Raji (cell line): Measurements from ENCODE around the gene SEMA6D.

ENCODE experiments used
- POLR2A ChIP-seq: IDR thresholded peaks from 2 replicates; pipeline ENCODE4 v1.6.1; 2011; ENCODE audit warnings: low read depth, low read length, control low read depth; ENCODE audit not compliant: insufficient read depth

Gene SEMA6D

GRCh38 chr15:47711655-47712054, 5.7 kb upstream of the SEMA6D start:
- no peak for TF ChIP-seq POLR2A

- TF ChIP-seq POLR2A, result no peak
Observed at GRCh38 chr15:47715402-47715801, 1.9 kb upstream of the SEMA6D start.

DNA sequence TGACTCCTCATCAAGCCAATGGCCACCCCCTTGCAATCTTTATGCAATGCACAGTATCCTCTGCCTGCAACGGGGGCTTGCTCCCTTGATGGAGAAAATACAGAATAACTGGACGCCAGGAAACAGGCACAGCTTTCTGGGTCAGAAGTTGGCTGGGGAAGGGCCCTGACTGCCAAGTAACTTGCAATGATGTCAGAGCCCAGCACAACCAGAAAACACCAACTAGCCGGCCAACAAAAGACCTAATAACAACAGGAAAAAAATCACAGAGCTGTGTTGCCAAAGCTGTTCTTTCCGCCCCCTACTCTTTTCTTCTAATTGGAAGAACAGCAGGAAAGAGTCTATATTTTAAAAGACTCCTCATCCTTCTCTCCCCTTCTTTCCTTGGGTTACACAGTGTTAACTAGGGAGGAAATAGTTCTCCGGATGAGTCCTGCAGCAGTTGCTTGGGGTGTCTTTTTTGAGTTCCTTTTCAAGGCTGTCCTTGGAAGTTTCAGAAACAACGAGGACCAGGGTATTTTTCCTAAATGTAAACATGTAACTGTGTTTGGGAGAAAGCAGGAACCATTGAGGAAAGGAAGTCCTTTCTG, 1.4 kb upstream of the SEMA6D start:
- TF ChIP-seq POLR2A, result no peak

DNA sequence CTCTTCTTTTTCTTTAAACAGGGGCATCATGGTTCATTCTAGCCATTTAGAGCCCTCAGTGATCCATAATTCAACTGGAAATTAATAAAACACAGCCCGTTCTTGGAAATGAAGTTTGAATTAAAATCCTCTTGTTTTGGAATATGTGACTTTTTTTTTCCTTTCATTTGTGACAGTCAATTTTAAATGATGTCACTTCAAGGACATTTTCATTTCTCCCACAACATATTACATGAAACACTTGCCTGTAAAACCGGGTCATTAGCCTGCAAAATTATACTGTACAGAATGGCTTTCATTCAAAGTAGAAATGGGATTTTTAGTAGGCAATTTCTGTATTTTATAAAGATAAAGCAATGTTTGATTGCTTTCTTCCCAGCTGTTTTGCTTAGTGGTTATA, 789 bp upstream of the SEMA6D start:
- no peak for TF ChIP-seq POLR2A

- TF ChIP-seq POLR2A, result no peak
Observed at GRCh38 chr15:47718497-47719437, 1.5 kb downstream of the SEMA6D start.

- TF ChIP-seq POLR2A, result no peak
Observed at GRCh38 chr15:47719730-47720129, 2.4 kb downstream of the SEMA6D start.

DNA sequence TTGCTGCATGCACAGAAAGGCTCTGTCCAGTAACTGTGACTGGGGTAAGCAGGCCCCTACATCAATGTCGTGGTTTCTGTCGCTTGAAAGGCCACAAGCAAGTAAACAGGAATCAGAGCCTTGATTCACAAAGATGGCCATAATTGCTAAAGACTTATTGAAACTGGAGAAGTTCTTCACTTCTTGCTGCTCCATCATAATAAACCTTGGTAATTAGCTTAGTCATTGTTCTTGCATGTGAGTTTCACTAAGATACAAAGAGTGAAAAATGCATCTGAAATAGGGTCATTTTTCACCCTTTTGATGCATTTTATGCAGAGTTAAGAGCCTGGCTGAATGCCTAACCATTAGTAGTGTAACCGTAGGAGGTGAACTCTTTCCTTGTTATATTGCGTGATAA, 3.2 kb downstream of the SEMA6D start:
- TF ChIP-seq POLR2A, result no peak

- TF ChIP-seq POLR2A, result no peak
Observed at GRCh38 chr15:47721676-47722075, 4.4 kb downstream of the SEMA6D start.

GRCh38 chr15:47724346-47724745, 7.0 kb downstream of the SEMA6D start:
- TF ChIP-seq POLR2A, result no peak

- TF ChIP-seq POLR2A, result no peak
Observed at GRCh38 chr15:47725051-47725450, 7.7 kb downstream of the SEMA6D start.

DNA sequence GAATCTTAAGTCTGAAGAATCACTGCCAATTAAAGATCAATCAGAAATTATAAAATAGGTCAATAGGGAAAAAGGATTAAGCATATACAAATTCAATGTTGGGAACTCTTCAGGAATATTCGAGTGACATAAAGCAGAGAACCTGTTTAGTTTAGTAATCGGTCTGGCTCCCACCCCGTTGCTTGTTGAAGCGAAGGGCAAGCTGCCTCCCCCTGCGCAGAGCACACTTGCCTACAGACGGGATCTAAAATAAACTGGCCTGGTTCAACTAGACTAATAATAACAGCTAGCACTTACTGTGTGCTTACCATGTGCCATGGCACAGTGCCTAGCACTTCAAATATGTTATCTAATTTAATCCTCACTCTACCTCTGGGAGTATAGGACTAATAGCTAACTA, 8.6 kb downstream of the SEMA6D start:
- TF ChIP-seq POLR2A, result no peak

GRCh38 chr15:47726399-47726823, 9.1 kb downstream of the SEMA6D start:
- TF ChIP-seq POLR2A, result no peak

- no peak for TF ChIP-seq POLR2A
Observed at GRCh38 chr15:47727137-47727536, 9.8 kb downstream of the SEMA6D start.

- no peak for TF ChIP-seq POLR2A
Observed at GRCh38 chr15:47727676-47728075, 10.4 kb downstream of the SEMA6D start.

- TF ChIP-seq POLR2A, result no peak
Observed at GRCh38 chr15:47728426-47728825, 11.1 kb downstream of the SEMA6D start.

GRCh38 chr15:47728886-47729285, 11.6 kb downstream of the SEMA6D start:
- TF ChIP-seq POLR2A, result no peak
